Suppressor macrophage treated with lipopolysaccharide for 4 hours (primary cell): ENCODE results near the gene IQGAP1.
"Not testable (repeated sequence)": the region's sequence is repeated elsewhere in the genome, so short reads cannot be mapped to it uniquely, and the experiment has no call there.

ENCODE experiments used
- DNase-seq: peaks from one replicate; pipeline ENCODE4 v3.0.0-alpha.2; 2020

The IQGAP1 gene

GRCh38 chr15:90410316-90410715, 22.3 kb downstream of the IQGAP1 start:
- not testable (repeated sequence) for DNase-seq

DNA sequence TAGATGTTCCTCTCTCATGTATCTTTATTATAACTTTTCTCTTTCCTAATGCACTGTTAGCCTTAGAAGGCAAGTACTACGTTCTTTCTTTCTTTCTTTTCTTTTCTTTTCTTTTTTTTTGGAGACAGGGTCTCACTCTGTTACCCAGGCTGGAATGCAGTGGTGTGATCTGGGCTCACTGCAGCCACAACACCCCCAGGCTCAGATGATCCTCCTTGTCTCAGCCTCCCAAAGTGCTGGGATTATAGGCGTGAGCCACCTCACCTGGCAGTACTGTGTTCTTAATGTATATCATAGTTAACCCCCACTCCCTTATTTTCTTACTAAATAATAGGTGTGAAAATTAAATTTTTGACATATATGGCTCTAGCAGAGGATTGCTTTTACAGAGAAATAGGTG, 23.1 kb downstream of the IQGAP1 start:
- no peak for DNase-seq

- peak; percentile 90 for DNase-seq
These were observed 24.5 kb downstream of the IQGAP1 start for GRCh38 chr15:90412356-90413194.

DNA sequence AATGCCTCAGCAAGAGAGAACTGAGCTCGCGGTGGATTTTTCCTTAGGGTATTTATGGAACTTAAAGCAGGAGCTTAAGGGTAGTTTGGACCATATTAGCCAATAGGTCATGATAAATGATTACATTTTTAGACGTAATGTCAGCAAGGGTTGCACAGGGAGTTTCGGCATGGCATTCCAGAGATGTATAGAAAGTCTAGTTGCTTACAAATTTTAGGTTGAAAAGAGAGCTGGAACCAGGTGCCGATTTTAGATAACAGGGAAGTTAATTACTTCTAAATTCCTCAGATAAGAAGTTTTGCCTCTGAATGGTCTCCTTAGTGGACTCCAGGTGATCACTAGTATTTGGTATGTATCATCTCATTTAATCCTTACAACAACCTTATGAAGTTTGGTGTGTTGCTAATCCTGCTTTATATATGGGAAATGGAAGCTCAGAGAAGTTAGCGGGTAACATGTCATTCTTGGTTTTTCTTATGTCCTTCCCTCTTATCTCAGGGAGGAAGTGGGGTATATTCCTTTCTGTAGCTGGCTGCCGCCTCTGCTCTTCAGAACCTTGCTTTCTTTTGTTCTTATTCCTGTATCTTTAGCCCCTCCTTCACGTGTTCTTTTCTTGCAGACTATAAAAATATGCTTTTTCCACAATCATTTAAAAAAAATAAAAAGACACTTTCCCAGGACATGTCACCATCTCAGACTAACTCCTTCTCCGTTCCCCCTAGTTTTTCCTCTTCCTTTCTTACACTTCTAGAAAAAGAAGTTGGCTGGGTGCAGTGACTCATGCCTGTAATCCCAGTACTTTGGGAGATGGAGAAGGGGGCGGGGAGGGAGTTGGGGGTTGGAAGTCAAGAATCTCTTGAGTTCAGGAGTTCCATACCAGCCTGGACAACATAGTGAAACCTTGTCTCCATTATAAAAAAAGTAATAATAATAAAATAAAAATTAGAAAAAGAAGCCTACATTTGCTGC, 25.7 kb downstream of the IQGAP1 start:
- DNase-seq, result peak; percentile 42

- peak; percentile 75 for DNase-seq
These were observed 26.5 kb downstream of the IQGAP1 start for GRCh38 chr15:90414408-90415028.

DNA sequence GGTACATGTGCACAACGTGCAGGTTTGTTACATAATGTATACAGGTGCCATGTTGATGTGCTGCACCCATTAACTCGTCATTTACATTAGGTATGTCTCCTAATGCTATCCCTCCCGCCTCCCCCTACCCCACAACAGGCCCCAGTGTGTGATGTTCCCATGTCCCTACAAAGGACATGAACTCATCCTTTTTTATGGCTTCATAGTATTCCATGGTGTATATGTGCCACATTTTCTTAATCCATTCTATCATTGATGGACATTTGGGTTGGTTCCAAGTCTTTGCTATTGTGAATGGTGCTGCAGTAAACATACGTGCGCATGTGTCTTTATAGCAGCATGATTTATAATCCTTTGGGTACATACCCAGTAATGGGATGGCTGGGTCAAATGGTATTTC, 28.0 kb downstream of the IQGAP1 start:
- not testable (repeated sequence) for DNase-seq

DNA sequence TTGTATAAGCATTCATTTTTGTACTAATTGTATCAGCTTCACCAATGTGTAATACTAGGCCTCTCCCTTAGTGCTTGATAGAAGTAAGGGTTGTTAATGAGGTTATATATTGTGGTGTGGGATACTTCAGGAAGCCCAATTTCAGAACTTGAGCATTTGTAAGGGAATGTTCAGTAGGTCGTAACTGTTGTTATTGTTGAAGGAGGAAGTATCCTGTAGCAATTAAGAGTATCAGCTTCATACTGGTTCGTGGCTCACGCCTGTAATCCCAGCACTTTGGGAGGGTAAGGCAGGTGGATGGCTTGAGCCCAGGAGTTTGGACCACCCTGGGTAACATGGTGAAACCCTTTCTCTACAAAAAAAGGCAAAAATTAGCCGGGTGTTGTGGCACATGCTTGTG, 30.6 kb downstream of the IQGAP1 start:
- no peak for DNase-seq

DNA sequence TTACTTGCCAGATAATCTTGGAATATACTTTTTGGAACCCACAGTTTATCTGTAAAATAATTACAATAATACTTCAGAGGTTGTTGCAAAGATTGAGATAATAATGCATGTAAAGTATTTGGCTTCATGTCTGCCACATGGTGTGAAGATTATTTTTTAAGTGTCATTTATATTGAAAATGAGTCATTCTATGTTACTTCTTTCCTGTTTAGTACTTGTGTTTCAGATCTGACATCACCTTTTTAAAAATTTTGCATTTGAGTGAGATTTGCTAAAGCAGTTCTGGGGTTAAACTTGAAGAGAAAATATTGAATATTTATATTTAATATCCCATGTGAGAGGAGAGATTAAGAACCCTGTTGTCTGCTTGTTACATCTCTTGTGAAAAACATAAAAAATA, 31.2 kb downstream of the IQGAP1 start:
- DNase-seq, result no peak

- DNase-seq, result no peak
These were observed 31.8 kb downstream of the IQGAP1 start for GRCh38 chr15:90419738-90420406.

- no peak for DNase-seq
These were observed 32.4 kb downstream of the IQGAP1 start for GRCh38 chr15:90420451-90420850.

GRCh38 chr15:90421527-90421926, 33.5 kb downstream of the IQGAP1 start:
- no peak for DNase-seq

DNA sequence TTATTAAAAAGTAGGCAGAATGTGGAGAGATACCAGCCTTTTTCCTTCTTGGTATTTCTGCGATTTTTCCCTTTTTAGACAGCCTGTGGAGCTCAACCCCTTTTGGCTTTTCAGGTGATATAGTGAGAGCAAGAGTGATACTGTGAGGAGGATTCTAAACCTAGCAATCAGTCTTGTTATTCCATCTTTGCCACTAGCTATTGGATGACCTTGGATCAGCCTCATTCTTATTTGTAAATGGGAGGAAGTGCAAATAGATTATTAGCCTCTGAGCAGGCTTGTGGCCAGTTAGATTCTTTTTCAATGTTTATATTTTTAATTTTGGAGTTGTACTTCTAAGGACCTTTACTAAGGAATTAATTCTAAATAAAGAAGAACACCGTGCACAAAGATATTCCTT, 34.0 kb downstream of the IQGAP1 start:
- DNase-seq, result no peak

GRCh38 chr15:90422936-90423335, 34.9 kb downstream of the IQGAP1 start:
- no peak for DNase-seq

- DNase-seq, result no peak
These were observed 35.8 kb downstream of the IQGAP1 start for GRCh38 chr15:90423801-90424319.

DNA sequence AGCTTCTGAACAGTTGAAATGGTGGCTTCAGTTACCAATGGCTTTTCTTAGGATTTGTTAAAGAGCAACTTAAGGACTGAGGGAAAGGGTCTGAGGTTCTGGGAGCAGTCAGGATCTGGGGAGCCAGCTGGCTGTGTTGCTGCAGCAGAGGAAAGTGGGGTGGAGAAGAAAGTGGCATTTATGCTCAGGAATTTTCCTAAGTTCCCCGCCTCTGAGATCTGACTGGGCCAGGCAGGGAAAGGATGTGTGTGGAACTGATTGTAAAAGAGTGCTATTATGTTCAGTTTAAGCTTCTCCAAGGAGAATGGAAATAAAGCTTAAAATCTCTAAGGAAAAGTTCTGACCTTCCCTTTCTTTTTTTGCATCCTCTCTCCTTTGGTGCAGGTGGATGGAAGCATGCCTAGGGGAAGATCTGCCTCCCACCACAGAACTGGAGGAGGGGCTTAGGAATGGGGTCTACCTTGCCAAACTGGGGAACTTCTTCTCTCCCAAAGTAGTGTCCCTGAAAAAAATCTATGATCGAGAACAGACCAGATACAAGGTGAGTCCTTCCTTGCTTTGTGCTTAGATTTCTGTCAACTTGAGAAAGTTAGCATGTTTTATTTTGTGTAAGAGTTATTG, 37.8 kb downstream of the IQGAP1 start:
- DNase-seq, result no peak

DNA sequence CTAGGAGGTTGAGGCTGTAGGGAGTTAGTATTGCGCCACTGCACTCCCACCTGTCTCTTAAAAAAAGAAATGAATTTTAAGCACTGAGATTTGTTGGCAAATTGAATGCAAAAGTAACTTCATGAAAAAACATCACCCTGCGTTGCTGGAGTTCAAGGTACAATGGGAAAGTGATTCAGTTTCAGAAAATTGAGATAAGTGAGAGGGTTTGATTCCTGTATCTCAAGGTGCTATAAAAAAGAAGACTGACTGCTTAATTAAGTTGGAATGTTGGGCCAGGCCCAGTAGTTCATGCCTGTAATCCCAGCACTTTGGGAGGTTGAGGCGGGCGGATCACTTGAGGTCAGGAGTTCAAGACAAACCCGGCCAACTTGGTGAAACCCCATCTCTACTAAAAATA, 39.1 kb downstream of the IQGAP1 start:
- DNase-seq, result no peak

DNA sequence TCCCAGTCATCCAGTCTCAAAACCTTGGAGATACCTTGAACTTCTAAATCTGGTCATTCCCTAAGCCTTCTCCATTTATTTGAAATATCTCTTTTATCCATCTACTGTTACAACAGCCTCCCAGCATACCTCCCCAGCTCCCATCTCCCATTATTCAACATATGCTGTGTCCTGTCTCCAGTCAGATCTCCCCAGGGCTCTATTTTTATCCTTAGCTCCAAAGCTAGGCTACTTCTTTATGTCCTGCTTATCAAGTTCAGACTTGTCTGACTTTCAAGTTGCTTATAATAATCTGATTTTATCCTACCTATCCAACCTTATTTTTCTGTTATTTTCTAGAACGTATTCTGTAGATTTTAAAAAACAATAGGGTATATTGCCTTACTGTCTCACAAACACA, 44.2 kb downstream of the IQGAP1 start:
- no peak for DNase-seq

- no peak for DNase-seq
These were observed 47.8 kb downstream of the IQGAP1 start for GRCh38 chr15:90435652-90436337.

DNA sequence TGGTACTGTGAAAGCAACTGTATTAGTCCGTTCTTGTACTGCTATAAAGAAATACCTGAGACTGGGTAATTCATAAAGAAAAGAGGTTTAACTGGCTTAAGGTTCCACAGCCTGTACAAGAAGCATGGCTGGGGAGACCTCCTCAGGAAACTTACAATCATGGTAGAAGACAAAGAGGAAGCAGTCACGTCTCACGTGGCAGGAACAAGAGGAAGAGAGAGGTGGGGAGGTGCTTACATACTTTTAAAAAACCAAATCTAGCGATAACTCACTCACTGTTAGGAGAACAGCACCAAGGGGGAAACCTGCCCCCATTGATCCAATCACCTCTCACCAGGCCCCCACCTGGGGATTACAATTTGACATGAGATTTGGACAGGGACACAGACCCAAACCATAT, 48.9 kb downstream of the IQGAP1 start:
- no peak for DNase-seq

GRCh38 chr15:90437516-90437915, 49.5 kb downstream of the IQGAP1 start:
- no peak for DNase-seq

GRCh38 chr15:90439946-90440345, 51.9 kb downstream of the IQGAP1 start:
- DNase-seq, result no peak
